Activated T-helper 2 cell treated with anti-CD3 and anti-CD28 coated beads, Interferon-gamma antibody, Interleukin-2, Interleukin-4, amounts not matched to agents 10 μg/mL and 5 μg/mL and 100 μg/mL, durations not matched to agents 14 hours and 24 hours and 36 hours (primary cell): ENCODE results near the gene RAPGEF3. TPM values are rescaled to one million over a fixed set of nuclear protein-coding genes. Genes with fewer than 3 reads are reported as not detected.

Source experiments
- DNase-seq: peaks from one replicate; pipeline ENCODE4 v3.0.0; 2021; ENCODE audit warnings: low spot score
- H3K27ac Mint-ChIP-seq: one replicate; pipeline ENCODE4 v1.8.0; 2021; ENCODE audit warnings: mixed read lengths
- H3K27me3 Mint-ChIP-seq: one replicate; pipeline ENCODE4 v1.8.0; 2021; ENCODE audit warnings: low read depth, mixed read lengths
- H3K36me3 Mint-ChIP-seq: one replicate; pipeline ENCODE4 v1.8.0; 2021; ENCODE audit warnings: low read depth, mixed read lengths
- H3K4me1 Mint-ChIP-seq: one replicate; pipeline ENCODE4 v1.8.0; 2021; ENCODE audit warnings: low read depth, mixed read lengths
- H3K4me3 Mint-ChIP-seq: one replicate; pipeline ENCODE4 v1.8.0; 2021; ENCODE audit warnings: low read depth, mild to moderate bottlenecking, moderate library complexity, mixed read lengths
- H3K9me3 Mint-ChIP-seq: one replicate; pipeline ENCODE4 v1.8.0; 2021; ENCODE audit warnings: mixed read lengths
- intact Hi-C: fragments of 100-400 bp; cut with micrococcal nuclease; formaldehyde crosslinking; loops from one replicate; pipeline ENCODE4 v1.15.1; 2023
- total RNA-seq: library from RNA; stranded (reverse); gene quantifications from 2 replicates; pipeline ENCODE4 v1.2.3, GENCODE V29; 2022

Gene RAPGEF3
- total RNA-seq, 1 donor from 2014 or later: 2.7 TPM

DNA sequence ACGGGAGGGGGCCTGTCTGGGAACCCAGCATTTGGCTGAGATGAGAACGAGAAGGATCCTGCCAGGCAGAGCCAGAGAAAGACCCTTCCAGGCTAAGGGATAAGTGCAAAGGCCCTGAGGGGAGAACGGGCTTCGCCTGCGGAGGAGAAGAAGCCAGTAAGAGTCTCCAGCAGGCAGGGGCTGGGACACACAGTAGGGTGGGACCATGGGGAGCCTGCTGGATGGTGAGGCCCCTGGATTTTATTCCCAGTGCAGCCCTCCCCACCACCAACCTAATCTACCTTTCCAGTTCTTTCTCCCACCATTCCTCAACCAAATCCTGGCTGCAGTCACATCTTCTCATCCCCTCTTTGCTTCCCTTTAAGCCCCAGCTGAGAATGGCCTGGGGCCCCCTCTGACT is 12.6 kb downstream of the RAPGEF3 start:
- Mint-ChIP-seq H3K27me3 (peaks cover 16% of the 10 kb centered on the region), H3K4me3 (no peak overlapping the region), H3K9me3 (no peaks in the 10 kb centered on the region), H3K27ac (no peak overlapping the region), H3K4me1 (peaks cover 6% of the 10 kb centered on the region), H3K36me3 (no peaks in the 10 kb centered on the region)
- intact Hi-C loops: no loop called here
- DNase-seq: no peak

DNA sequence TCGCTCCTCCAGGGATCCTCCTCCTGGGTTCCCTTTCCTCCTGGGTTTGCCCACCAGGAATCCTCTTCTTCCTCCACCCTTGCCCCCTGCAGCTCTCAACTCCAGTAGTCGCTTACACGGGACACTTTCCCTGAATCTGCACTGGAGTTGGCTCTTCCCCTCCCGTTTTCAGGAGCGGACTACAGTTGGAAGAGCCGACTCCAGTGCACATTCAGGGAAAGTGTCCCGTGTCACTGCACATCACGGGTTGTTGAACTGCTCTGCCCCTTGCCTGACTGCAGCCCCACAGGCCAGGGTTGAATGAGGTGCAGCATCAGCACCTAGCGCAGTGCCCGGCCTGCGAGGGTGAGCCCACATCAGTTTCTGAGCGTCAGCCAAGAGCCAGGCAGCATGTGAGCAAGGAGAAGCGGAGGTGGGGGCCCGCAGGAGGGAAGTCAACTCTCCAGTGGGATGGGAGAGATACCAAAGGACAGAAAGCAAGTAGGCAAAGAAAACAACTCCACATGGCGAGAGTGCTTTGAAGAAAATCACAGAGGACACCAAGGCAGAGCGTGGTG is 13.1 kb downstream of the RAPGEF3 start:
- peaks cover 16% of the 10 kb centered on the region for H3K27me3 Mint-ChIP-seq
- H3K27ac Mint-ChIP-seq: peak overlapping the region; percentile 58
- H3K4me3 Mint-ChIP-seq: no peak overlapping the region
- H3K36me3 Mint-ChIP-seq: no peaks in the 10 kb centered on the region
- H3K4me1 Mint-ChIP-seq: peaks cover 6% of the 10 kb centered on the region
- intact Hi-C loops: no loop called here
- DNase-seq: no peak
- H3K9me3 Mint-ChIP-seq: no peaks in the 10 kb centered on the region

DNA sequence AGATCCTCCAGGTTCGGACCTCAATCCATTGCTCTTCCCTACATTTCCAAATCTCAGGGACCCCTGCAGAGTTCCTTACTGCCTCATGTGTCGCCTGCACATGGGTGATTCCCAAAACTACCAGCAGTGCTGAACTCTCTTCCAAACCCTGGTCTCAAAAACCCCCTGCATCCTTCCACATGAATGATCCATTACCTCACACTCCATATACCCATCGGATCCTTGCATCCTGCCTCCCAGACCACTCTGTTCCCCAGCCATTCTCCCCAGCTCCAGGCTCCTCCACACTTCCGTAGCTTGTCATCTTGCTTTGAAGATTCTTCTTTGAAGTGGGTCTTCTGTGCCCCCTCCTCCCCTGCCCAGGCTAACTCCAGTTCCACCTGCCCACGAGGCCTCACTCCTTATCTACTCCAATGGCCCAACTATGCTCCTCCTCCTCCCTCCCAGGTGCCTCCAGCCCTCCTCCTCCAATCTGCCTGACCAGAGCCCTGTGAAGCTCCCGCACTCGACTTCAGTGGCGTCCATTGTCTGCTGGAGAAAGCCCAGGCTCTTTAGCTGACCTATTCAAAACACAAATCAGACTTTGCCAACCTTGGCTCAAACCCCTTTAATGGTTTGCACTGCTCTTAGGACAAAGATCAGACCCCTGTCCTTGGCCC is 13.8 kb downstream of the RAPGEF3 start:
- no peaks in the 10 kb centered on the region for H3K9me3 Mint-ChIP-seq
- no peak overlapping the region for H3K27ac Mint-ChIP-seq
- H3K4me3 Mint-ChIP-seq: no peak overlapping the region
- peaks cover 16% of the 10 kb centered on the region for H3K27me3 Mint-ChIP-seq
- H3K36me3 Mint-ChIP-seq: no peaks in the 10 kb centered on the region
- H3K4me1 Mint-ChIP-seq: peaks cover 6% of the 10 kb centered on the region
- DNase-seq: no peak
- intact Hi-C loops: no loop called here

GRCh38 chr12:47744005-47744651 is 14.6 kb downstream of the RAPGEF3 start:
- Mint-ChIP-seq H3K4me3 (no peak overlapping the region), H3K27ac (no peak overlapping the region), H3K27me3 (peaks cover 16% of the 10 kb centered on the region), H3K36me3 (no peaks in the 10 kb centered on the region), H3K9me3 (no peaks in the 10 kb centered on the region), H3K4me1 (peaks cover 6% of the 10 kb centered on the region)
- intact Hi-C loops: no loop called here
- no peak for DNase-seq

GRCh38 chr12:47743311-47743860 is 15.3 kb downstream of the RAPGEF3 start:
- intact Hi-C loops: no loop called here
- Mint-ChIP-seq H3K9me3 (no peaks in the 10 kb centered on the region), H3K27me3 (peaks cover 16% of the 10 kb centered on the region), H3K36me3 (no peaks in the 10 kb centered on the region), H3K27ac (no peak overlapping the region), H3K4me3 (no peak overlapping the region), H3K4me1 (peaks cover 6% of the 10 kb centered on the region)
- no peak for DNase-seq

- peaks cover 16% of the 10 kb centered on the region for H3K27me3 Mint-ChIP-seq
- H3K4me1 Mint-ChIP-seq: peaks cover 6% of the 10 kb centered on the region
- intact Hi-C loops: loop anchor here (1.0 kb wide), 3 partner anchors 25 to 96 kb away; no protein-coding TSS in a partner anchor
- H3K27ac Mint-ChIP-seq: no peak overlapping the region
- peak; percentile 63 for DNase-seq
- H3K4me3 Mint-ChIP-seq: no peak overlapping the region
- H3K9me3 Mint-ChIP-seq: no peaks in the 10 kb centered on the region
- no peaks in the 10 kb centered on the region for H3K36me3 Mint-ChIP-seq
Measured at GRCh38 chr12:47742253-47742825, 16.3 kb downstream of the RAPGEF3 start.

- intact Hi-C loops: no loop called here
- no peak overlapping the region for H3K27ac Mint-ChIP-seq
- H3K4me3 Mint-ChIP-seq: no peak overlapping the region
- H3K4me1 Mint-ChIP-seq: peaks cover 6% of the 10 kb centered on the region
- H3K27me3 Mint-ChIP-seq: peaks cover 16% of the 10 kb centered on the region
- no peaks in the 10 kb centered on the region for H3K36me3 Mint-ChIP-seq
- H3K9me3 Mint-ChIP-seq: no peaks in the 10 kb centered on the region
- no peak for DNase-seq
Measured at GRCh38 chr12:47741340-47741703, 17.4 kb downstream of the RAPGEF3 start.

- Mint-ChIP-seq H3K27me3 (peaks cover 16% of the 10 kb centered on the region), H3K4me3 (no peak overlapping the region), H3K36me3 (no peaks in the 10 kb centered on the region), H3K4me1 (peaks cover 6% of the 10 kb centered on the region), H3K9me3 (no peaks in the 10 kb centered on the region), H3K27ac (no peak overlapping the region)
- intact Hi-C loops: no loop called here
- DNase-seq: no peak
Measured at GRCh38 chr12:47740606-47741339, 17.9 kb downstream of the RAPGEF3 start.

DNA sequence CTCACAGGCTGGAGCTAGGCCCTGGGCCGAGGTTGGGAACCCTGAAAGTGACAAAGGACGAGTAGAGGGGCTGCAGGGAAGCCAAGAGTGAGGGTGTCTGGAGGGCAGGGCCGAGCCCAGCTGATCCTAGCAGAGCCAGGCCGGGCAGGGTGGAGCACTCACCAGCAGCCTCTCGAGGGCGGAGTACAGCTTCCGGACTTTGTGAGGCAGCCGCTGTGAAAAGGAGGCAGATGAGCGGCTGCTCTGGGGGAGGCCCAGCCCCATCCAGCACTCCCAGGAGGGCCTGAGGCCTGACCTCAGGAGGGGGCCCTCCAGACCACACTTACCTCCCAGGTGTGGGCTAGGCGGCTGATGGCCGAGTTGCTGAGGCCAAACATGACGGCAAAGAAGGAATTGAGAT is 18.7 kb downstream of the RAPGEF3 start:
- Mint-ChIP-seq H3K4me3 (no peak overlapping the region), H3K36me3 (no peaks in the 10 kb centered on the region), H3K4me1 (peaks cover 6% of the 10 kb centered on the region), H3K27ac (no peak overlapping the region), H3K27me3 (peaks cover 12% of the 10 kb centered on the region), H3K9me3 (no peaks in the 10 kb centered on the region)
- intact Hi-C loops: no loop called here
- no peak for DNase-seq

DNA sequence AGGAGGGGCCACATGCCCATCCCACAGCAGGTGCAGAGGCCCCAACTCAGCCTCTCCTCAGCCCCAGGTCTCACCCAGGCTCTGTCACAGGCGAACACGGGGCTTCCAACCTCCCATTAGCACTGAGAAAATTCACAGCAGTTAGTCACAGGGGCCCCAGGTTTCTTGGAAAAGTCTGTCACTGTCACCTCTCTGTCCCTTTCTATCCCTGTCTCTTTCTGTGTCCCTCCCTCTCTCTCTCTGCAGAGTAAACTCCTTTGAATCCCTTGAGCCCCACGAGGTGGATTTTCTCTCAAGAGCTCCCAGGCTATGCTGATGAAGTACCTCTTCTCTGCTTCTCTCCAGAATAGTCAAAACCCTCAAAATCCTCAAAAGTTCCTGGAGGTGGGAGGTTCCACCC is 19.4 kb downstream of the RAPGEF3 start:
- Mint-ChIP-seq H3K4me1 (peaks cover 6% of the 10 kb centered on the region), H3K9me3 (no peaks in the 10 kb centered on the region), H3K27ac (no peak overlapping the region), H3K27me3 (peaks cover 8% of the 10 kb centered on the region), H3K4me3 (no peak overlapping the region), H3K36me3 (no peaks in the 10 kb centered on the region)
- intact Hi-C loops: no loop called here
- DNase-seq: no peak

- Mint-ChIP-seq H3K27ac (no peak overlapping the region), H3K9me3 (no peaks in the 10 kb centered on the region), H3K27me3 (peaks cover 2% of the 10 kb centered on the region), H3K4me3 (no peak overlapping the region), H3K4me1 (peaks cover 6% of the 10 kb centered on the region), H3K36me3 (no peaks in the 10 kb centered on the region)
- DNase-seq: no peak
- intact Hi-C loops: no loop called here
Measured at GRCh38 chr12:47737936-47738594, 20.6 kb downstream of the RAPGEF3 start.
